HepG2 (cell line): ENCODE data around the gene EXTL2. TPM values are rescaled to one million over a fixed set of nuclear protein-coding genes. Genes with fewer than 3 reads are reported as not detected.

Experiments
- CREM ChIP-seq, 2 experiments: sonication (generic) in 1 of 2; formaldehyde crosslinking in 1 of 2; IDR thresholded peaks; 2 replicates each; pipeline versions ENCODE4 v1.4.0 to v1.6.1; 2016 to 2020; ENCODE audit warnings: antibody characterized with exemption in 1 of 2, mild to moderate bottlenecking in 1 of 2, missing genetic modification reagents in 1 of 2
- HMGA1 ChIP-seq: sonication (generic); formaldehyde crosslinking; conservative IDR thresholded peaks from 2 replicates; pipeline ENCODE4 v1.4.0; 2020; ENCODE audit warnings: missing genetic modification reagents
- KLF11 ChIP-seq: IDR thresholded peaks from 2 replicates; pipeline ENCODE4 v1.6.1; 2016; ENCODE audit warnings: missing compliant biosample characterization
- MTA1 ChIP-seq: sonication (generic); formaldehyde crosslinking; IDR thresholded peaks from 2 replicates; pipeline ENCODE4 v1.4.0; 2020; ENCODE audit warnings: missing genetic modification reagents, mild to moderate bottlenecking, borderline replicate concordance
- POLR2A ChIP-seq, 2 experiments: IDR thresholded peaks; 2 replicates each; pipeline ENCODE4 v1.6.1; 2011; ENCODE audit warnings: low read depth in 2 of 2, low read length in 2 of 2, mild to moderate bottlenecking in 1 of 2, moderate library complexity in 1 of 2; ENCODE audit not compliant: insufficient read depth in 1 of 2
- RAD51 ChIP-seq: fragments of 450-650 bp; IDR thresholded peaks from 2 replicates; pipeline ENCODE4 v1.6.1; 2016; ENCODE audit warnings: borderline replicate concordance
- SIN3B ChIP-seq: fragments of 150-350 bp; IDR thresholded peaks from 2 replicates; pipeline ENCODE4 v1.6.1; 2014; ENCODE audit warnings: low read length
- SP4 ChIP-seq: sonication (generic); formaldehyde crosslinking; IDR thresholded peaks from 2 replicates; pipeline ENCODE4 v1.8.1; 2023; ENCODE audit warnings: mild to moderate bottlenecking, missing genetic modification reagents
- TBL1XR1 ChIP-seq: fragments of 150-350 bp; IDR thresholded peaks from 2 replicates; pipeline ENCODE4 v1.6.1; 2014; ENCODE audit warnings: borderline replicate concordance, low read length; ENCODE audit not compliant: partially characterized antibody
- TCF7L2 ChIP-seq: IDR thresholded peaks from 2 replicates; pipeline ENCODE4 v1.6.1; 2011; ENCODE audit warnings: mild to moderate bottlenecking, low read depth, low read length, moderate library complexity
- TGIF2 ChIP-seq: IDR thresholded peaks from 2 replicates; pipeline ENCODE4 v1.6.1; 2016; ENCODE audit warnings: control low read depth, missing compliant biosample characterization
- ZBTB7A ChIP-seq: sonication (generic); formaldehyde crosslinking; IDR thresholded peaks from 2 replicates; pipeline ENCODE4 v1.8.0; 2022; ENCODE audit warnings: mild to moderate bottlenecking, missing genetic modification reagents
- ZFYVE20 ChIP-seq: sonication (generic); formaldehyde crosslinking; IDR thresholded peaks from 2 replicates; pipeline ENCODE4 v1.8.0; 2023; ENCODE audit warnings: low read depth, mild to moderate bottlenecking, moderate library complexity, missing genetic modification reagents, borderline replicate concordance
- ZMYM3 ChIP-seq: sonication (generic); formaldehyde crosslinking; IDR thresholded peaks from 2 replicates; pipeline ENCODE4 v1.5.1; 2020; ENCODE audit warnings: mild to moderate bottlenecking, missing genetic modification reagents
- ZNF10 ChIP-seq: sonication (generic); formaldehyde crosslinking; IDR thresholded peaks from 2 replicates; pipeline ENCODE4 v1.4.0; 2020; ENCODE audit warnings: mild to moderate bottlenecking, low read depth, missing genetic modification reagents, borderline replicate concordance
- ZNF143 ChIP-seq: sonication (generic); formaldehyde crosslinking; IDR thresholded peaks from 2 replicates; pipeline ENCODE4 v1.4.0; 2020; ENCODE audit warnings: missing genetic modification reagents
- ZNF20 ChIP-seq: sonication (generic); formaldehyde crosslinking; IDR thresholded peaks from 2 replicates; pipeline ENCODE4 v1.4.0; 2020; ENCODE audit warnings: mild to moderate bottlenecking, moderate library complexity, missing genetic modification reagents
- ZSCAN30 ChIP-seq: sonication (generic); formaldehyde crosslinking; IDR thresholded peaks from 2 replicates; pipeline ENCODE4 v1.5.0; 2020; ENCODE audit warnings: mild to moderate bottlenecking, missing genetic modification reagents
- polyA plus RNA-seq, 8 experiments: library from polyadenylated mRNA; depleted of rRNA in 3 of 8; stranded (reverse) in 7 of 8; unstranded in 1 of 8; fragments of >200 nt; fragmentation: Illumina TruSeq in 4 of 8; extraction: Trizol in 4 of 8; gene quantifications; 2 replicates each; pipeline versions ENCODE4 v1.2.1 to v1.2.3, GENCODE V29; 2011 to 2016; ENCODE audit warnings: low read depth in 4 of 8, missing spikeins in 1 of 8, mixed read lengths in 1 of 8; ENCODE audit not compliant: insufficient read depth in 1 of 8
- total RNA-seq, 5 experiments: library from RNA; depleted of rRNA; stranded (reverse); fragments of >200 nt; fragmentation: Illumina TruSeq; extraction: Trizol; gene quantifications; 2 replicates each; pipeline ENCODE4 v1.2.3, GENCODE V29; 2016; ENCODE audit warnings: low read depth in 1 of 5
- TF ChIP-seq, protein P1 (sequence below): sonication (generic); formaldehyde crosslinking; IDR thresholded peaks from 2 replicates; pipeline ENCODE4 v1.5.1; 2020; ENCODE audit warnings: mild to moderate bottlenecking, missing genetic modification reagents
- TF ChIP-seq, protein P2 (sequence below): sonication (generic); formaldehyde crosslinking; IDR thresholded peaks from 2 replicates; pipeline ENCODE4 v1.8.0; 2022; ENCODE audit warnings: mild to moderate bottlenecking, missing genetic modification reagents, moderate library complexity
- TF ChIP-seq, protein P3 (sequence below): sonication (generic); formaldehyde crosslinking; IDR thresholded peaks from 2 replicates; pipeline ENCODE4 v1.5.0; 2020; ENCODE audit warnings: mild to moderate bottlenecking, missing genetic modification reagents
- TF ChIP-seq, protein P4 (sequence below): sonication (generic); formaldehyde crosslinking; IDR thresholded peaks from 2 replicates; pipeline ENCODE4 v1.4.0; 2020; ENCODE audit warnings: missing genetic modification reagents

Gene EXTL2
- total and polyA plus RNA-seq, 2 of the 13 experiments (the other 11 are each of a cell fraction or from before 2014, with no cell fraction given): 22.0 to 23.5 TPM

DNA sequence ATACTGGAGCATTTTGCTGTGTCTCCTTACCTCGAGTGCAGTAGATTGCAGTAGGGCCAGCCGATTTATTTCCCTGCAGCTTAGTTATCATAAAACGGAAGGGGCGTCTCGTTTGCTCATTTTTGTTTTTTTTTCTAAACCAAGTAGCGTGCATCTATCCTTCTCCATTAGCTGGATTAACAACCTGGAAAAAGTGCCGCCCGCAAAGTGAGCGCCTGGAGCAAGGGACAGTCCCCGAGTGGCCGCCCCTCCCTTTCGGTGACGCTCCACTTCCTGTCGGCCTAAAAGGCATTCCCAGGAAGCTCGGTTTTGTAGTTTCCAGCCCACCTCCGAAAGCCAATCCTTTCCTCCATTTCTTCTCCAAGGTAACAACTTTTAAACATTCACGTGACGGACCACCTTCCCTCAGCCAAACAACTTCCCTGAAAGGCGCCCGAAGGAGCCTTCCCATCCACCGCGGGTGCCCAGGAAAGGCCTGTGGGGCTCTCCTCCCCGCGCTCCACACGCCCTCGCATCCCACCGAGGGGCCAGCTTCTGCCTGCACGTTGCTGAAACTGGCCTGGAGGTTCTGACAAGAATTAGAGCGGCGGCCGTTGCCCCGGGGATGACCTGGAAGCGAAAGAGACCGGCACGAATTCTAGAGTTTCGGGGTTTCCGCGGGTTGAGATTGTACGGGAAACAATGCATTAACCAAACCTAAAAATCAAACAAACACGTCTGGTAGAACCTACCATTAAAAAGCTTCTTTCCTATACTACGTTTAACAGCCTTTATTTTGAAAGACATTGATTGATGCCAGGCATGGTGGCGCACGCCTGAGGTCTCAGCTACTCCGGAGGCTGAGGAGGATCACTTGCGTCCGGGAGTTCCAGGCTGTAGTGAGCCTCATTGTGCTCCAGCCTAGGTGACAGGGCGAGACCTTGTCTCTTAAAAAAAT lies at the start of gene EXTL2 (continued):
- no peak for TF ChIP-seq ZBTB7A (CRISPR knock-in tag)
- peak; percentile 83 for TF ChIP-seq ZNF143 (CRISPR knock-in tag)
- no peak for TF ChIP-seq HMGA1 (CRISPR knock-in tag)
- TF ChIP-seq RAD51: no peak
- TF ChIP-seq TBL1XR1: no peak
- peak; percentile 46; the same call in 1 of the 2 replicates for TF ChIP-seq TGIF2 (CRISPR knock-in tag)
- TF ChIP-seq, protein P1, sequence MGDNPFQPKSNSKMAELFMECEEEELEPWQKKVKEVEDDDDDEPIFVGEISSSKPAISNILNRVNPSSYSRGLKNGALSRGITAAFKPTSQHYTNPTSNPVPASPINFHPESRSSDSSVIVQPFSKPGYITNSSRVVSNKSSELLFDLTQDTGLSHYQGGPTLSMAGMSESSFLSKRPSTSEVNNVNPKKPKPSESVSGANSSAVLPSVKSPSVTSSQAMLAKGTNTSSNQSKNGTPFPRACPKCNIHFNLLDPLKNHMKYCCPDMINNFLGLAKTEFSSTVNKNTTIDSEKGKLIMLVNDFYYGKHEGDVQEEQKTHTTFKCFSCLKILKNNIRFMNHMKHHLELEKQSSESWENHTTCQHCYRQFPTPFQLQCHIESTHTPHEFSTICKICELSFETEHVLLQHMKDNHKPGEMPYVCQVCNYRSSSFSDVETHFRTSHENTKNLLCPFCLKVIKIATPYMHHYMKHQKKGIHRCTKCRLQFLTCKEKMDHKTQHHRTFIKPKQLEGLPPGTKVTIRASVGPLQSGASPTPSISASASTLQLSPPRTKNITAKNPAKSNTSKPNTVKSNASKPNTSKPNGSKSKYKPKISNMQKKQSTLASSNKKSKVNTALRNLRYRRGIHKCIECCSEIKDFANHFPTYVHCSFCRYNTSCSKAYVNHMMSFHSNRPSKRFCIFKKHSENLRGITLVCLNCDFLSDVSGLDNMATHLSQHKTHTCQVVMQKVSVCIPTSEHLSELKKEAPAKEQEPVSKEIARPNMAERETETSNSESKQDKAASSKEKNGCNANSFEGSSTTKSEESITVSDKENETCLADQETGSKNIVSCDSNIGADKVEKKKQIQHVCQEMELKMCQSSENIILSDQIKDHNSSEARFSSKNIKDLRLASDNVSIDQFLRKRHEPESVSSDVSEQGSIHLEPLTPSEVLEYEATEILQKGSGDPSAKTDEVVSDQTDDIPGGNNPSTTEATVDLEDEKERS (CRISPR knock-in tag): no peak
- TF ChIP-seq ZNF20 (CRISPR knock-in tag): 0 out of 2 replicates have a peak, but pooled peaks have one; percentile 9
- TF ChIP-seq SIN3B: no peak
- TF ChIP-seq, protein P2, sequence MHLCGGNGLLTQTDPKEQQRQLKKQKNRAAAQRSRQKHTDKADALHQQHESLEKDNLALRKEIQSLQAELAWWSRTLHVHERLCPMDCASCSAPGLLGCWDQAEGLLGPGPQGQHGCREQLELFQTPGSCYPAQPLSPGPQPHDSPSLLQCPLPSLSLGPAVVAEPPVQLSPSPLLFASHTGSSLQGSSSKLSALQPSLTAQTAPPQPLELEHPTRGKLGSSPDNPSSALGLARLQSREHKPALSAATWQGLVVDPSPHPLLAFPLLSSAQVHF (CRISPR knock-in tag): no peak
- no peak for TF ChIP-seq KLF11 (CRISPR knock-in tag)
- TF ChIP-seq ZSCAN30 (CRISPR knock-in tag): no peak
- TF ChIP-seq, protein P3, sequence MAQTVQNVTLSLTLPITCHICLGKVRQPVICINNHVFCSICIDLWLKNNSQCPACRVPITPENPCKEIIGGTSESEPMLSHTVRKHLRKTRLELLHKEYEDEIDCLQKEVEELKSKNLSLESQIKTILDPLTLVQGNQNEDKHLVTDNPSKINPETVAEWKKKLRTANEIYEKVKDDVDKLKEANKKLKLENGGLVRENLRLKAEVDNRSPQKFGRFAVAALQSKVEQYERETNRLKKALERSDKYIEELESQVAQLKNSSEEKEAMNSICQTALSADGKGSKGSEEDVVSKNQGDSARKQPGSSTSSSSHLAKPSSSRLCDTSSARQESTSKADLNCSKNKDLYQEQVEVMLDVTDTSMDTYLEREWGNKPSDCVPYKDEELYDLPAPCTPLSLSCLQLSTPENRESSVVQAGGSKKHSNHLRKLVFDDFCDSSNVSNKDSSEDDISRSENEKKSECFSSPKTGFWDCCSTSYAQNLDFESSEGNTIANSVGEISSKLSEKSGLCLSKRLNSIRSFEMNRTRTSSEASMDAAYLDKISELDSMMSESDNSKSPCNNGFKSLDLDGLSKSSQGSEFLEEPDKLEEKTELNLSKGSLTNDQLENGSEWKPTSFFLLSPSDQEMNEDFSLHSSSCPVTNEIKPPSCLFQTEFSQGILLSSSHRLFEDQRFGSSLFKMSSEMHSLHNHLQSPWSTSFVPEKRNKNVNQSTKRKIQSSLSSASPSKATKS: peak; percentile 93; the same call in 1 of the 2 replicates
- no peak for TF ChIP-seq ZFYVE20 (CRISPR knock-in tag)
- TF ChIP-seq ZNF10: no peak
- peak; percentile 48 to 62; a peak in 3 of 4 replicates for TF ChIP-seq POLR2A (IDR thresholded peaks at IDR 0.05; ENCODE audit: insufficient read depth in 1 of 2, low read depth in 2 of 2, low read length in 2 of 2)
- TF ChIP-seq ZMYM3 (CRISPR knock-in tag): no peak
- TF ChIP-seq CREM (IDR thresholded peaks at IDR 0.05): peak; percentile 85
- TF ChIP-seq CREM (CRISPR knock-in tag; IDR thresholded peaks at IDR 0.05): no peak
- TF ChIP-seq MTA1 (CRISPR knock-in tag): no peak
- TF ChIP-seq, protein P4, sequence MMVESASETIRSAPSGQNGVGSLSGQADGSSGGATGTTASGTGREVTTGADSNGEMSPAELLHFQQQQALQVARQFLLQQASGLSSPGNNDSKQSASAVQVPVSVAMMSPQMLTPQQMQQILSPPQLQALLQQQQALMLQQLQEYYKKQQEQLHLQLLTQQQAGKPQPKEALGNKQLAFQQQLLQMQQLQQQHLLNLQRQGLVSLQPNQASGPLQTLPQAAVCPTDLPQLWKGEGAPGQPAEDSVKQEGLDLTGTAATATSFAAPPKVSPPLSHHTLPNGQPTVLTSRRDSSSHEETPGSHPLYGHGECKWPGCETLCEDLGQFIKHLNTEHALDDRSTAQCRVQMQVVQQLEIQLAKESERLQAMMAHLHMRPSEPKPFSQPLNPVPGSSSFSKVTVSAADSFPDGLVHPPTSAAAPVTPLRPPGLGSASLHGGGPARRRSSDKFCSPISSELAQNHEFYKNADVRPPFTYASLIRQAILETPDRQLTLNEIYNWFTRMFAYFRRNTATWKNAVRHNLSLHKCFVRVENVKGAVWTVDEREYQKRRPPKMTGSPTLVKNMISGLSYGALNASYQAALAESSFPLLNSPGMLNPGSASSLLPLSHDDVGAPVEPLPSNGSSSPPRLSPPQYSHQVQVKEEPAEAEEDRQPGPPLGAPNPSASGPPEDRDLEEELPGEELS (CRISPR knock-in tag): 0 out of 2 replicates have a peak, but pooled peaks have one; percentile 15
- peak; percentile 44; the same call in 1 of the 2 replicates for TF ChIP-seq SP4
- no peak for TF ChIP-seq TCF7L2
